Keratinocyte (primary cell): ENCODE results near the gene GIMD1. TPM values are rescaled to one million over a fixed set of nuclear protein-coding genes. Genes with fewer than 3 reads are reported as not detected.
A peak's percentile ranks its signal among the peaks of the same experiment; 100 is the strongest.

Experiments
- DNase-seq: peaks from one replicate; pipeline ENCODE4 v3.0.0-alpha.2; 2011; ENCODE audit warnings: low read depth, missing footprints, low spot score
- FAIRE-seq: peaks from 2 replicates; lab custom pipeline; 2011; peaks lifted over from hg19 to GRCh38; lab: Jason Lieb, UNC
- H2AFZ ChIP-seq: 2 replicates; pipeline ENCODE4 v1.6.0; 2012; ENCODE audit warnings: low read length, control low read depth, inconsistent platforms; ENCODE audit not compliant: control insufficient read depth
- H3K27ac ChIP-seq: 2 replicates; pipeline ENCODE4 v1.5.1; 2011; ENCODE audit warnings: low read length; ENCODE audit not compliant: control insufficient read depth, insufficient read depth
- H3K27me3 ChIP-seq: 3 replicates; pipeline ENCODE4 v1.6.0; 2011; ENCODE audit warnings: low read length; ENCODE audit not compliant: control insufficient read depth, insufficient read depth; ENCODE audit errors: extremely low read depth
- H3K36me3 ChIP-seq, 2 experiments: 2 replicates in 1 of 2; 3 replicates in 1 of 2; pipeline ENCODE4 v1.5.1; 2011; ENCODE audit warnings: low read length in 2 of 2, mild to moderate bottlenecking in 1 of 2; ENCODE audit not compliant: control insufficient read depth in 2 of 2, insufficient read depth in 2 of 2; ENCODE audit errors: extremely low read depth in 1 of 2
- H3K4me1 ChIP-seq: 3 replicates; pipeline ENCODE4 v1.5.1; 2011; ENCODE audit warnings: low read length; ENCODE audit not compliant: control insufficient read depth, insufficient read depth; ENCODE audit errors: extremely low read depth
- H3K4me2 ChIP-seq: 3 replicates; pipeline ENCODE4 v1.6.0; 2011; ENCODE audit warnings: low read depth, low read length; ENCODE audit not compliant: control insufficient read depth, insufficient read depth; ENCODE audit errors: extremely low read depth
- H3K4me3 ChIP-seq, 3 experiments: fragments of 200-600 bp in 1 of 3; sonication (generic) in 1 of 3; 2 replicates in 2 of 3; 3 replicates in 1 of 3; pipeline ENCODE4 v1.5.1; 2011 to 2016; ENCODE audit warnings: low read length in 3 of 3, mild to moderate bottlenecking in 3 of 3, control low read depth in 2 of 3, inconsistent platforms in 1 of 3, low read depth in 1 of 3, mixed read lengths in 1 of 3, mixed run types in 1 of 3, moderate library complexity in 1 of 3; ENCODE audit not compliant: control insufficient read depth in 2 of 3, insufficient read depth in 2 of 3; ENCODE audit errors: extremely low read depth in 1 of 3
- H3K79me2 ChIP-seq: 2 replicates; pipeline ENCODE4 v1.6.0; 2012; ENCODE audit warnings: low read length; ENCODE audit not compliant: control insufficient read depth, insufficient read depth
- H3K9ac ChIP-seq: 3 replicates; pipeline ENCODE4 v1.6.0; 2011; ENCODE audit warnings: low read length; ENCODE audit not compliant: control insufficient read depth, insufficient read depth; ENCODE audit errors: extremely low read depth
- H3K9me1 ChIP-seq: 3 replicates; pipeline ENCODE4 v1.6.0; 2011; ENCODE audit warnings: low read length; ENCODE audit not compliant: control insufficient read depth, insufficient read depth; ENCODE audit errors: extremely low read depth
- H3K9me3 ChIP-seq: 2 replicates; pipeline ENCODE4 v1.5.1; 2012; ENCODE audit warnings: low read depth, low read length; ENCODE audit not compliant: control insufficient read depth
- H4K20me1 ChIP-seq: 3 replicates; pipeline ENCODE4 v1.6.0; 2011; ENCODE audit warnings: low read length; ENCODE audit not compliant: control insufficient read depth, insufficient read depth; ENCODE audit errors: extremely low read depth
- EZH2 ChIP-seq: IDR thresholded peaks from one replicate; pipeline ENCODE4 v1.6.1; 2012; ENCODE audit warnings: inconsistent platforms, mild to moderate bottlenecking, low read length, moderate library complexity
- dilution Hi-C: fragments of 300-500 bp; cut with MboI; formaldehyde crosslinking; loops from one replicate; pipeline ENCODE4 v1.7.0; 2020; ENCODE audit warnings: low sequenced_read_pairs; ENCODE audit not compliant: extremely low pct_ligation_motif_present
- polyA plus RNA-seq, 5 experiments: library from polyadenylated mRNA; depleted of rRNA in 3 of 5; stranded (reverse) in 3 of 5; stranded (forward) in 1 of 5; unstranded in 1 of 5; fragments of >200 nt; gene quantifications; 1 replicate in 1 of 5; 2 replicates in 3 of 5; 3 replicates in 1 of 5; pipeline versions ENCODE4 v1.2.1 to v1.2.3, GENCODE V29; 2011 to 2012; ENCODE audit warnings: missing spikeins in 2 of 5, low read depth in 1 of 5, low replicate concordance in 1 of 5
- TF ChIP-seq, protein P1 (sequence below), 3 experiments: IDR thresholded peaks in 1 of 3; conservative IDR thresholded peaks in 1 of 3; optimal IDR thresholded peaks in 1 of 3; 2 replicates in 2 of 3; 3 replicates in 1 of 3; pipeline versions ENCODE3 to v1.5.1; 2011; ENCODE audit warnings: low read length in 3 of 3, mild to moderate bottlenecking in 3 of 3, moderate library complexity in 2 of 3, control low read depth in 1 of 3, inconsistent platforms in 1 of 3; ENCODE audit not compliant: insufficient read depth in 2 of 3; ENCODE audit errors: extremely low read depth in 1 of 3

Gene GIMD1
- polyA plus RNA-seq, 1 donor (not counting 4 experiments of a cell fraction or from before 2014, with no cell fraction given): not detected

DNA sequence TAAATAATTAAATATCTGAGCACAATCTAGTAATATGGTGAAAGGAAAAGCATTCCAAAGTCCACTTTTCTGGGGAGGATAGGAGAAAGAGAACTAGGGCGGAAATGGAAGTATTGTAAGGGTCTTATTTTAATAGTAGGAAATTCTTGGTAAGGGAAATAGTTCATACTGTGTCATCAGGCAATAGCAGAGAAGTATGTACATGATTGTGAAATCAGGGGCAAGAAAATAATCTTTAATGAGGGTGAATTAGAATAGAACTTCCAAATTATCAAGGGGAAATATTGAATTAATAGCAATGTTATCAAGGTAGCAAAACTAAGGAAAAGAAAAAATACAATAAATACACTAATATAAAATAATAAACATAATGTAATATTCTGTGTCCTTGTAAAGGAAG lies 14.8 kb downstream of the GIMD1 start:
- Histone ChIP-seq H3K27me3 (no peaks in the 10 kb centered on the region), H3K9me3 (no peaks in the 10 kb centered on the region), H3K36me3 (no peaks in the 10 kb centered on the region), H3K9ac (no peak overlapping the region), H3K79me2 (no peaks in the 10 kb centered on the region), H3K4me3 (no peak overlapping the region), H4K20me1 (no peaks in the 10 kb centered on the region), H3K4me2 (no peak overlapping the region), H3K9me1 (no peaks in the 10 kb centered on the region), H2AFZ (no peak overlapping the region), H3K4me1 (peaks cover 8% of the 10 kb centered on the region), H3K27ac (no peak overlapping the region)
- DNase-seq: no peak
- dilution Hi-C loops: no loop called here
- FAIRE-seq: no peak
- no peak for TF ChIP-seq EZH2
- TF ChIP-seq, protein P1, sequence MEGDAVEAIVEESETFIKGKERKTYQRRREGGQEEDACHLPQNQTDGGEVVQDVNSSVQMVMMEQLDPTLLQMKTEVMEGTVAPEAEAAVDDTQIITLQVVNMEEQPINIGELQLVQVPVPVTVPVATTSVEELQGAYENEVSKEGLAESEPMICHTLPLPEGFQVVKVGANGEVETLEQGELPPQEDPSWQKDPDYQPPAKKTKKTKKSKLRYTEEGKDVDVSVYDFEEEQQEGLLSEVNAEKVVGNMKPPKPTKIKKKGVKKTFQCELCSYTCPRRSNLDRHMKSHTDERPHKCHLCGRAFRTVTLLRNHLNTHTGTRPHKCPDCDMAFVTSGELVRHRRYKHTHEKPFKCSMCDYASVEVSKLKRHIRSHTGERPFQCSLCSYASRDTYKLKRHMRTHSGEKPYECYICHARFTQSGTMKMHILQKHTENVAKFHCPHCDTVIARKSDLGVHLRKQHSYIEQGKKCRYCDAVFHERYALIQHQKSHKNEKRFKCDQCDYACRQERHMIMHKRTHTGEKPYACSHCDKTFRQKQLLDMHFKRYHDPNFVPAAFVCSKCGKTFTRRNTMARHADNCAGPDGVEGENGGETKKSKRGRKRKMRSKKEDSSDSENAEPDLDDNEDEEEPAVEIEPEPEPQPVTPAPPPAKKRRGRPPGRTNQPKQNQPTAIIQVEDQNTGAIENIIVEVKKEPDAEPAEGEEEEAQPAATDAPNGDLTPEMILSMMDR (optimal IDR thresholded peaks at IDR 0.05 in 1 of 3, IDR thresholded peaks at IDR 0.05 in 1 of 3, conservative IDR thresholded peaks at IDR 0.05 in 1 of 3; ENCODE audit: extremely low read depth in 1 of 3, insufficient read depth in 2 of 3, low read length in 3 of 3): no peak

DNA sequence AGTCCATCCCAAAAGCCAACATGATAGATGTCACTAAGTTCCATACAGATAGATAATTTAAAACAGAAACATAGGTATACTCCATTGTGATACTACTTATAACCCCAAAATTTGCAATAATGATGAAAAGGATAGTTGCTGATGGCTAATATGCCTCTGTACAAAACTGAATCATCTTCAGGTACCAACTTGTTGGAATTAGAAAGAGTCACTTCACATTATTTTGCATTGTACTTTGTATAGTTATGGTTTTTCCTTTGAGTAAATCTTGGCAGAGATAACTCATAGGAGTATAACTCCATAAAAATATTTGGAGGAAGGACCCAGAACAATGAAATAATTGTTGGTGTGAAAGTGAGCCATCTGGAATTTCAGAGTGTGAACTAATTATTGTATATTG lies 17.6 kb downstream of the GIMD1 start:
- Histone ChIP-seq H3K79me2 (no peaks in the 10 kb centered on the region), H3K4me1 (peaks cover 8% of the 10 kb centered on the region), H2AFZ (no peak overlapping the region), H3K36me3 (peaks cover 2 to 3% of the 10 kb centered on the region in 2 experiments), H3K27ac (peak overlapping the region; percentile 52), H3K9me3 (no peaks in the 10 kb centered on the region), H3K4me3 (no peak overlapping the region), H3K27me3 (no peaks in the 10 kb centered on the region), H3K9ac (no peak overlapping the region), H3K9me1 (no peaks in the 10 kb centered on the region), H3K4me2 (no peak overlapping the region), H4K20me1 (no peaks in the 10 kb centered on the region)
- no peak for TF ChIP-seq EZH2
- TF ChIP-seq, protein P1 (optimal IDR thresholded peaks at IDR 0.05 in 1 of 3, IDR thresholded peaks at IDR 0.05 in 1 of 3, conservative IDR thresholded peaks at IDR 0.05 in 1 of 3; ENCODE audit: extremely low read depth in 1 of 3, insufficient read depth in 2 of 3, low read length in 3 of 3): no peak
- dilution Hi-C loops: no loop called here
- DNase-seq: no peak
- peak; percentile 5 for FAIRE-seq
